Measurements from ENCODE around the gene DUSP23. TPM values are rescaled to one million over a fixed set of nuclear protein-coding genes. Genes with fewer than 3 reads are reported as not detected.

Gene DUSP23
- total RNA-seq, 2 donors from 2014 or later, result 79.3 to 85.0 TPM

DNA sequence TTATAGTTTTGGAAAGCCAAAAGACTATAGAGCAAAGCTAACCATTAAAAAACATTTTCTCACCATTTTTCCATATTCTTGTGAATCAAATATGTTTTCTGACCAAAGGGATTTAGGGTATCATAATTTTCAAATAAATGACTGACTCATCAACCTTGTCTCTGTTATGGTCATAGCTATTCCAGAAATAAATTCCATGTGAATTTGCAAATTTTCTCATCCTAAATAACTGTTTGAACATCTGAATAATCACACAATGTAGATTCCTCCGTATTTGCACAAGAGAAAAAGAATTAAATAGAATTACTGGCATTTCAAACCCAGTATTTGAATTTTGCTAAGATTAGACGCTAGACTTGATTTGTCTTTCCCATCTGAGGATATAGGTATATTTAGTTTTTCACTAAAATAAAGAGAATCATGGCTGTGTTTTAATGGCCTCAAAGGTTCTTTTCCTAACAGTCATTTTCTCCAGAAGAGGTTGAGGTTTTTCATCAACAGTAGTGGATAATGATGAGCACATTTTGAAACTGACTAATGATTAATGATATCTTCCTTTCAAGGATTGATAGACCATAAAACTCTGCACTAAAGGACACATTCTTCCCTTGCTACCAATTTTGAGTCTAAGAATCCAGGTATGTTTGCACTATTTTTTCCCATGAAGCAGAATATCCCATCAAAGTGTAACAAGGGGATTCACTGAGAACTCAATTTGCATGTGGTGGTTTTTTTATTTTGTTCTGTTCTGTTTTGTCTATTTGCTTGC is 9.5 kb upstream of the DUSP23 start:
- WGBS, result 95% methylated on average over 2 of the region's 2 CpGs
- TF ChIP-seq POLR2A (IDR thresholded peaks at IDR 0.05) (no peak), POLR2AphosphoS5 (IDR thresholded peaks at IDR 0.05) (no peak), CTCF (IDR thresholded peaks at IDR 0.05) (no peak)
- intact Hi-C loops (cut with DNase I), result no loop called here
- Histone ChIP-seq H3K27me3 (replicated peaks; ENCODE audit: insufficient read depth) (no peaks in the 10 kb centered on the region), H3K9me3 (no peaks in the 10 kb centered on the region), H3K36me3 (no peaks in the 10 kb centered on the region), H3K27ac (no peak overlapping the region), H3K4me1 (replicated peaks) (no peaks in the 10 kb centered on the region), H3K4me3 (no peak overlapping the region)
- no peak for DNase-seq (ENCODE audit: low spot score)

- intact Hi-C loops (cut with DNase I), result no loop called here
- no peak overlapping the region for H3K27ac ChIP-seq
- WGBS, result 76% methylated on average over 2 of the region's 2 CpGs
- no peaks in the 10 kb centered on the region for H3K36me3 ChIP-seq
- H3K9me3 ChIP-seq, result no peaks in the 10 kb centered on the region
- TF ChIP-seq POLR2A (IDR thresholded peaks at IDR 0.05) (no peak), POLR2AphosphoS5 (IDR thresholded peaks at IDR 0.05) (no peak), CTCF (IDR thresholded peaks at IDR 0.05) (no peak)
- no peaks in the 10 kb centered on the region for H3K4me1 ChIP-seq (replicated peaks)
- no peak overlapping the region for H3K4me3 ChIP-seq
- no peaks in the 10 kb centered on the region for H3K27me3 ChIP-seq (replicated peaks; ENCODE audit: insufficient read depth)
- no peak for DNase-seq (ENCODE audit: low spot score)
Measured at GRCh38 chr1:159774465-159774864, 6.3 kb upstream of the DUSP23 start.

DNA sequence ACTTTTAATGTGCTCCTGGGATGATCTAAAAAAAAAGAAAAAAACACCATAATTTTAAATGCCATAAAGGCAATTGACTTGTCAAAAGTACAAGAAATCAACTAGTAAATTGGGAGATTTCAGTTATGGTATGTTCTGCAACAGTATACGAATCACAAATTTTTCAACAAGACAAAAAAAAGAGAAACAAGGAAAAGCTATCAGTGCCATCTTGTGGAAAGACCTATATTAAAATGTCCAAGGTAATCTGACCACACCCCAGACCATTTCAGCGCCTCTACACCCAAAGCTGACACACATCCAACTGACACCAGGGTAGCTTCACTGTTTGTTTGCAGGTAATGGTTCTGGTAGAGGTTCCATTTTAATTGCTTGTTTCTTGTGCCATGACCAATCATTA is 5.0 kb upstream of the DUSP23 start:
- no peaks in the 10 kb centered on the region for H3K9me3 ChIP-seq
- no peak overlapping the region for H3K4me3 ChIP-seq
- DNase-seq (ENCODE audit: low spot score), result no peak
- H3K27me3 ChIP-seq (replicated peaks; ENCODE audit: insufficient read depth), result no peaks in the 10 kb centered on the region
- TF ChIP-seq CTCF (IDR thresholded peaks at IDR 0.05) (no peak), POLR2A (IDR thresholded peaks at IDR 0.05) (no peak), POLR2AphosphoS5 (IDR thresholded peaks at IDR 0.05) (no peak)
- H3K36me3 ChIP-seq, result no peaks in the 10 kb centered on the region
- intact Hi-C loops (cut with DNase I), result no loop called here
- H3K27ac ChIP-seq, result no peak overlapping the region
- WGBS, result 84% methylated on average over 2 of the region's 2 CpGs
- H3K4me1 ChIP-seq (replicated peaks), result no peaks in the 10 kb centered on the region

DNA sequence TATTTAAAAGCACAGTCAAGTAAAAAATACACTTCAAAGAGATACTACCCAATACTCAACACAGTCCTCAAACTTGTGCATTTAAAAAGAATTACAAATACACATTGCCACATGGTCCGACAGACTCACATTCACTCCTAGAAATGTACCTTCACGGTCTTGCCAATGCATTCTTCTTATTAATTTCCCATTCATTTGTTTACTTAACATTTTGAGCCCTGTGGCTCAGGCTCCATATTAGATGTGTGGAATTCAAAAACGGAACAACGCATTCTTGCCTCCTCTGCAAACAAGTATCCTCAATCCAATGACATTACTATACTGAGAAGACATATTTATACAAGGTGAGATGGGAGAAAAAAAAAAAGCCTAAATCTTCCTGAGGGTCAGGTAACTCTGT is 2.5 kb upstream of the DUSP23 start:
- no peak overlapping the region for H3K27ac ChIP-seq
- 81% methylated on average over 4 of the region's 4 CpGs for WGBS
- intact Hi-C loops (cut with DNase I), result no loop called here

More for the DNA sequence above, 2.5 kb upstream of the DUSP23 start:
- Histone ChIP-seq H3K4me3 (no peak overlapping the region), H3K9me3 (no peaks in the 10 kb centered on the region), H3K4me1 (replicated peaks) (no peaks in the 10 kb centered on the region), H3K27me3 (replicated peaks; ENCODE audit: insufficient read depth) (no peaks in the 10 kb centered on the region), H3K36me3 (no peaks in the 10 kb centered on the region)
- no peak for TF ChIP-seq CTCF (IDR thresholded peaks at IDR 0.05)
- no peak for TF ChIP-seq POLR2AphosphoS5 (IDR thresholded peaks at IDR 0.05)
- no peak for TF ChIP-seq POLR2A (IDR thresholded peaks at IDR 0.05)
- no peak for DNase-seq (ENCODE audit: low spot score)
